Cardiac muscle cell (in vitro differentiated cells and primary cell): Measurements from ENCODE around the gene RELN. TPM values are rescaled to one million over a fixed set of nuclear protein-coding genes. Genes with fewer than 3 reads are reported as not detected.

Experiments
- DNase-seq, 2 donors: peaks; one replicate each; pipeline versions ENCODE4 v3.0.0 to v3.0.0-alpha.2; 2010 to 2017; ENCODE audit warnings: low read depth in 1 of 2, low spot score in 1 of 2
- H3K27ac ChIP-seq: fragments of 200-600 bp; sonication (generic); 2 replicates; pipeline ENCODE4 v1.5.1; 2016
- H3K27me3 ChIP-seq: fragments of 200-600 bp; sonication (generic); 2 replicates; pipeline ENCODE4 v1.6.0; 2016; ENCODE audit warnings: control low read depth
- H3K36me3 ChIP-seq: fragments of 200-600 bp; sonication (generic); 2 replicates; pipeline ENCODE4 v1.5.1; 2016; ENCODE audit warnings: control low read depth
- H3K4me1 ChIP-seq: fragments of 200-600 bp; sonication (generic); 2 replicates; pipeline ENCODE4 v1.8.1; 2017; ENCODE audit warnings: low read depth, mild to moderate bottlenecking, mixed run types
- H3K4me3 ChIP-seq: fragments of 200-600 bp; sonication (generic); 2 replicates; pipeline ENCODE4 v1.5.1; 2016; ENCODE audit warnings: mild to moderate bottlenecking
- H3K9me3 ChIP-seq: fragments of 200-600 bp; sonication (generic); 2 replicates; pipeline ENCODE4 v1.5.1; 2017; ENCODE audit warnings: low read depth, mild to moderate bottlenecking, control low read depth
- polyA plus RNA-seq: library from polyadenylated mRNA; unstranded; fragments of >200 nt; fragmentation: Nextera tagmentation; extraction: Ambion mirVana; gene quantifications from 2 replicates; pipeline ENCODE4 v1.2.1, GENCODE V29; 2016
- total RNA-seq: library from RNA; depleted of rRNA; stranded (reverse); fragments of >200 nt; gene quantifications from 2 replicates; pipeline ENCODE4 v1.2.3, GENCODE V29; 2016
- TF ChIP-seq, protein P1 (sequence below): IDR thresholded peaks from 2 replicates; pipeline ENCODE4 v1.5.1; 2012; ENCODE audit warnings: low read depth, mild to moderate bottlenecking, low read length

The RELN gene
- total and polyA plus RNA-seq, 2 experiments from 2014 or later: 19.2 to 46.9 TPM

DNA sequence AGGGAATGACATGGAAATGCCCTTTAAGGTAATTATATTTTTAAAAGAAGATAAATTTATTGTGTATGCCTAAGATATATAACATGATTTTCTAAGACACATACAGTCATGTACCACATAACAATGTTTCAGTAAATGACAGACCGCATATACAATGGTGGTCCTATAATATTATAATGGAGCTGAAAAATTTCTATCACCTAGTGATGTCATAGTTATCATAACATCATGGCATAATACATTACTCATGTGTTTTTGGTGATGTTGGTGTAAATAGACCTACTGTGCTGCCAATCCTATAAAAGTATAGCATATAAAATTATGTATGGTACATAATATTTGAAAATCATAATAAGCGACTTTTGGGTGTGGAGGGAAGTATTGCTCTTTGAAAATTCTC lies 306.1 kb downstream of the RELN start:
- H3K27ac ChIP-seq: no peak overlapping the region

DNA sequence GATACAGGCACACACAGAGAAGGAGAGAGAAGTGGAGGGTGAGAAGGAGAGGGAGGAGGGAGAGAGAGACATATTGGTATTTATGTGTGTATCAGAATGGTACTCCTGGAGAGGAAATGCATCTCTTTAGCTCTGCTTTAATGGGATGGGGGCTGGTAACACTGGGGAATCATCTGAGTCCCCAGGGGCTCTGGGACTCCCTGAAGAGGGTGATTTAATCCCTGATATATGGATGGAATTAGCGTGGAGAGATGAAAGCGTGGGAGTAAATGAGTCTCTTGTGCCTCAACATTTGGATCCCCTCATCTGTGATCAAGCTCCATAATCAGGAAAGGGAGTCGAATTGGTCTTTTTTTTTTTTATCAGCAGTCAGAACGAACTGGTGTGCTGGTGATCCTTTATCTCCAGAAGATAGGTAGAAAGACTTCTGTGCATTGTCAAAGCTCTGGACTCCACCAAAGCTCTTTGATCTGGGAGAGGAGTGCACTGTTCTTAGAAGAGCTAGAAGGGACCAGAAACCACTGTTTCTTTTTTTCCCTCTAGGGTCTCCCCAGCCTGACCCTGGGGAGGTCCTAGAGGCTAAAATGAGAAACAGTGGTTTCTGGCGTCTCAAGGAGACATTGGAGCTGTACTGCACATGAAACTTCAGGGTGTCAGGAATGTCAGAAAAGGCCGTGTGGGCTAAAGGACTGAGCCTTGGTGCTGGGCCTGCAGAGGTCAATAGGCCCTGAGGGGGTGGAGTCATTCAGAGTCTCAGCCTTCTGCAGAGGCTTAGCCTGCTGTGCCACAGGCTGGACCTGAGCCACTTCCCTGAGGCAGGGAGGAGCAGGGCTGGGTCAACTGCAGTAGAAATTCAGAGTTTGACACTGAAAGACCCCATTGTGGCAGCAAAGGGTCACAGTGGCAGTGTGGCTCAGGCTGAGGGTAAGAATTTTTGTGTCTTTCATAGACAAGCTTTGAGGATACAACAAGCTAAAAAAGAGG lies 309.0 kb downstream of the RELN start:
- Histone ChIP-seq H3K9me3 (no peaks in the 10 kb centered on the region), H3K4me3 (no peak overlapping the region), H3K36me3 (no peaks in the 10 kb centered on the region), H3K4me1 (no peaks in the 10 kb centered on the region), H3K27me3 (no peaks in the 10 kb centered on the region), H3K27ac (peak overlapping the region; percentile 61)
- peak in 1 of 2 donors; percentile 7 for DNase-seq
- TF ChIP-seq, protein P1, sequence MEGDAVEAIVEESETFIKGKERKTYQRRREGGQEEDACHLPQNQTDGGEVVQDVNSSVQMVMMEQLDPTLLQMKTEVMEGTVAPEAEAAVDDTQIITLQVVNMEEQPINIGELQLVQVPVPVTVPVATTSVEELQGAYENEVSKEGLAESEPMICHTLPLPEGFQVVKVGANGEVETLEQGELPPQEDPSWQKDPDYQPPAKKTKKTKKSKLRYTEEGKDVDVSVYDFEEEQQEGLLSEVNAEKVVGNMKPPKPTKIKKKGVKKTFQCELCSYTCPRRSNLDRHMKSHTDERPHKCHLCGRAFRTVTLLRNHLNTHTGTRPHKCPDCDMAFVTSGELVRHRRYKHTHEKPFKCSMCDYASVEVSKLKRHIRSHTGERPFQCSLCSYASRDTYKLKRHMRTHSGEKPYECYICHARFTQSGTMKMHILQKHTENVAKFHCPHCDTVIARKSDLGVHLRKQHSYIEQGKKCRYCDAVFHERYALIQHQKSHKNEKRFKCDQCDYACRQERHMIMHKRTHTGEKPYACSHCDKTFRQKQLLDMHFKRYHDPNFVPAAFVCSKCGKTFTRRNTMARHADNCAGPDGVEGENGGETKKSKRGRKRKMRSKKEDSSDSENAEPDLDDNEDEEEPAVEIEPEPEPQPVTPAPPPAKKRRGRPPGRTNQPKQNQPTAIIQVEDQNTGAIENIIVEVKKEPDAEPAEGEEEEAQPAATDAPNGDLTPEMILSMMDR: no peak

More for the DNA sequence above, 306.1 kb downstream of the RELN start:
- DNase-seq: no peak
- Histone ChIP-seq H3K9me3 (no peaks in the 10 kb centered on the region), H3K4me3 (no peak overlapping the region), H3K36me3 (no peaks in the 10 kb centered on the region), H3K4me1 (no peaks in the 10 kb centered on the region), H3K27me3 (no peaks in the 10 kb centered on the region)
- TF ChIP-seq, protein P1: no peak

DNA sequence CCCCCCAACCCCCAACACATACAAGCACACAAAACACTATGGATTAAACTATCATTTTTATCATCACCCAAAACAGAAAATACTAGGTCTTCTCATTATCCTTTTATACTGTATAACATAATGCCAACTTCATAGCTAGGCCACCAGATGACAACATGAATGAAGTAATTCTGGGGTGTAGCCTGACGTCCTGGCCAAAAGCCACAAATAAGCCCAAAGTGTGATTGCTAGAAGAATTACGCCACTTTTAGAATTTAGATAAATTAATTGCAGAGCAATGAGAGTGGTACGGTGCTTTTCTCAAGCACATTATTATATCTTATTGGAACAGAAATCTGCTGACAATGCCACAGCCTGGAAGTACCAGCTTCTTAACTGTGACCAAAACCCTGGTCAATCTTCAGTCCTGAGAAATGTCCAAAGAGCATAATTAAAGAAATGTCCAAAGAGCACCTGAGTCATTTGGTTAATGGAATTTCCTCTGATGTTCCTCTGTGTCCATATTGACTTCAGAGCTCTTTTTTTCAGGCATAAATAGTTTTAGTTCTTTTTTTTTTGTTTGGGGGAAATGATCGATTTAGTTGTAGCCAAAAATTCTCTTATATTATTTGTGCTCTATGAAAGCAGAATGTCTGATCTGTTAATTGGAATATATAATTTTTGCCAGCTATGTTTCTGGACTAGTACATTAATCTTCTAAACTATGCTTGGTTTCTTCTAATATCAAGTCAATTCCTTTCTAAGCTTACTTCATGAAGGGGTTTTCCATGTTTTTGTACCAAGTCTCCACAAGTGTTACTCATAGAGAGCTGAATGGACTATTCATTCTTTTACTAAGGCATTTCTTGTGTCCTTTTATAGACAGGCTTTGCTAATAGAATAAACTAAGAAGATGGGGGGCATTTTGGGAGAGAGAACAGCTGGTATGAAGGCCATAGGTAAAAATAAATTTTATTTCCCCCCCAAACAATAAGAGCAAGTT lies 310.0 kb downstream of the RELN start:
- H3K36me3 ChIP-seq: no peaks in the 10 kb centered on the region
- H3K4me1 ChIP-seq: no peaks in the 10 kb centered on the region
- H3K4me3 ChIP-seq: no peak overlapping the region
- H3K27me3 ChIP-seq: no peaks in the 10 kb centered on the region
- DNase-seq: no peak
- TF ChIP-seq, protein P1: no peak
- H3K9me3 ChIP-seq: no peaks in the 10 kb centered on the region
- peak overlapping the region; percentile 19 for H3K27ac ChIP-seq

DNA sequence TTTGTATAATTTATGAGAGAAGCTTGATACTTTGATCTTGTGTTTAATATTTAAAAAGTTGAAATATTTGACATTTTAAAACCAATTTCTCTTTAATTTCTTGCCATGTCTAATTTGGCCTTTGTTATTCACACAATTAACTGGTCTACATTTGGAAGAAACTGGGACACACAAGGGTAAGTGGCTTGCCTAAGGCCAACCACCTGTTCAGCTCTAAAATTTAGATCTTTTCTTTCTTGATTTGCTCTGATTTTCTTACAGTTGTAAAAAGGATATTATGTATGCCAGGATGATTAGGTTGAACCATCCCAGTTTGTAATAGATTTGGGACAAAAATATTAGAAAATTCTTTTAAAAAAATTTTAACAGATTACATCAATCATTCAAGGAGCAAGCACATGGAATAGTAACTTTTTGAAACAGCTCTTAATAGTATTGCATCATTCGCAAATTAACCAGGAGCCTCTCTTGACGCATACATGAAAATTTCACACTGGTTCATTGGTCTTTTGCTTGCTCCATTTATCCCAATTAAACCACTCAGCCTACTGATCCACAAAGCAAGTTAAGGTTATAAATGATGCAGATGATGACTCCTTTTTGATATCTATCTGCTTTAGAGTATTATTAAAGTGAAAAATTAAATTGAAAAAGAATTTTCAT lies 321.0 kb downstream of the RELN start:
- no peak overlapping the region for H3K4me3 ChIP-seq
- no peaks in the 10 kb centered on the region for H3K36me3 ChIP-seq
- no peak overlapping the region for H3K27ac ChIP-seq
- H3K27me3 ChIP-seq: no peaks in the 10 kb centered on the region
- TF ChIP-seq, protein P1: no peak
- H3K4me1 ChIP-seq: peaks cover 7% of the 10 kb centered on the region
- no peaks in the 10 kb centered on the region for H3K9me3 ChIP-seq
- no peak for DNase-seq

DNA sequence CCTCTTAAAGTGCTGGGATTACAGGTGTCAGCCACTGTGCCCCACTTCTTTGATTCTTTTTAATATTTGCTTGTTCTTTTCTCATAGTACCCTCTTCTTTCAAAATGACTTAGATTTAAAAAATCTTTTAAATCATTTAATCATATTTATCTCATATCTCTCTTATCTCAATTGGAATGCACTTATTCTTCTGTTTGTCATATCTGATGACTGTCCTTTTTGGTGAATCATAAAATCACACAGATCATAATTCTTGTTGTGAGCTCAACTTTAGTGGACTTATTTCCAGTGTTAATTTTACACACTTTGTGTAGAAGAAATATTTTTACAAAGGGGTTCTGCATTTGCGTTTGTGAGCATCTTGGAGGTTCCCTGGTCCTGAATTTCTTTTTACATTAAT lies 323.1 kb downstream of the RELN start:
- TF ChIP-seq, protein P1: no peak
- H3K36me3 ChIP-seq: no peaks in the 10 kb centered on the region
- no peaks in the 10 kb centered on the region for H3K27me3 ChIP-seq
- no peak for DNase-seq
- no peaks in the 10 kb centered on the region for H3K9me3 ChIP-seq
- peaks cover 7% of the 10 kb centered on the region for H3K4me1 ChIP-seq
- H3K27ac ChIP-seq: no peak overlapping the region
- H3K4me3 ChIP-seq: no peak overlapping the region
